Esophagus squamous epithelium (tissue), 4 donors: ENCODE results near the gene MACO1.

Experiments
- CTCF ChIP-seq, 6 experiments: fragments of 450-650 bp in 4 of 6; fragments of 200-600 bp in 2 of 6; sonication (generic) in 2 of 6; IDR thresholded peaks; one replicate each; pipeline ENCODE4 v1.5.1; 2016 to 2019; ENCODE audit warnings: antibody characterized with exemption in 6 of 6, mild to moderate bottlenecking in 4 of 6, moderate library complexity in 4 of 6
- POLR2A ChIP-seq, 4 donors: fragments of 450-650 bp; IDR thresholded peaks; one replicate each; pipeline ENCODE4 v1.6.1; 2017; ENCODE audit warnings: antibody characterized with exemption in 4 of 4, mild to moderate bottlenecking in 4 of 4, moderate library complexity in 3 of 4

- TF ChIP-seq CTCF (IDR thresholded peaks at IDR 0.05) (no peak), POLR2A (IDR thresholded peaks at IDR 0.05) (no peak)
Observed at GRCh38 chr1:25528881-25529517, 98.3 kb downstream of the MACO1 start.
